Measurements from ENCODE around the gene RAB10. TPM values are rescaled to one million over a fixed set of nuclear protein-coding genes. Genes with fewer than 3 reads are reported as not detected.

RAB10 gene
- 100 to 1,000 TPM in 4 of 6 donors, 10 to 100 TPM in 2; 81.7 to 139 (median 106) TPM for total RNA-seq

- no peaks in the 10 kb centered on the region for H3K27me3 ChIP-seq
- H3K27ac ChIP-seq: peak within 1 kb of the TSS; percentile 92 to 98 (median 97)
- H3K9me3 ChIP-seq: no peaks in the 10 kb centered on the region
- H3K36me3 ChIP-seq: no peaks in the 10 kb centered on the region
- peaks cover 22 to 47% (median 30%) of the 10 kb centered on the region in 4 donors for H3K4me1 ChIP-seq
- DNase-seq (peak; percentile 99 to 100), ATAC-seq (ENCODE audit: low FRiP score in 2 of 2) (peak; percentile 97 to 99)
- 0% methylated on average over 17 to 31 of the region's 94 CpGs for WGBS, 2 donors
- H3K4me3 ChIP-seq: peak within 1 kb of the TSS; percentile 74 to 90 (median 88)
- TF ChIP-seq POLR2A (IDR thresholded peaks at IDR 0.05) (peak in 3 of 4 donors; percentile 94 to 99 (median 95)), CTCF (IDR thresholded peaks at IDR 0.05) (peak in 4 of 6 experiments; percentile 7 to 63 (median 40)), POLR2AphosphoS5 (IDR thresholded peaks at IDR 0.05) (peak; percentile 96 to 99), EP300 (IDR thresholded peaks at IDR 0.05) (peak in 1 of 4 donors; percentile 71)
Observed at GRCh38 chr2:26033818-26034636, at the start of gene RAB10. RAB10 (plus strand) TSS chr2:26034084; CDS start chr2:26034609, 525 bp downstream.

GRCh38 chr2:25988134-25988533 lies 45.8 kb upstream of the RAB10 start:
- Histone ChIP-seq H3K4me1 (peaks cover 4 to 16% (median 5%) of the 10 kb centered on the region in 4 donors), H3K36me3 (no peaks in the 10 kb centered on the region), H3K4me3 (no peak overlapping the region), H3K9me3 (no peaks in the 10 kb centered on the region), H3K27me3 (no peaks in the 10 kb centered on the region), H3K27ac (no peak overlapping the region)
- WGBS, 2 donors: 93 to 96% methylated on average over 9 of the region's 9 CpGs
- TF ChIP-seq POLR2AphosphoS5 (IDR thresholded peaks at IDR 0.05) (no peak), POLR2A (IDR thresholded peaks at IDR 0.05) (no peak), EP300 (IDR thresholded peaks at IDR 0.05) (no peak), CTCF (IDR thresholded peaks at IDR 0.05) (no peak)
- ATAC-seq (ENCODE audit: low FRiP score in 2 of 2) (no peak), DNase-seq (no peak)

DNA sequence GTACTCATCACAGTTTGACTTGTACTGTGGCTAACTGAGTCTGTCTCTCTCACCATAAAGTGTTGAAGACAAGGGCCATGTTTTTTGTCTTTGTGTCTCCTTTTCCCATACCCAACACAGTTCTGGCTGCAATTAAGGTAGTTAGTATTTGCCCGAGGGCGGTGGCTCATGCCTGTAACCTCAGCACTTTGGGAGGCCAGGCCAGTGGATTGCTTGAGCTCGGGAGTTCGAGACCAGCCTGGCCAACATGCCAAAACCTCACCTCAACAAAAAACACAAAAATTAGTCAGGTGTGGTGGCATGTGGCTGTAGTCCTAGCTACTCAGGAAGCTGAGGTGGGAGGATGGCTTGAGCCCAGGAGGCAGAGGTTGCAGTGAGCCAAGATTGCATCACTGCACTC lies 44.7 kb upstream of the RAB10 start:
- H3K36me3 ChIP-seq: no peaks in the 10 kb centered on the region
- H3K4me1 ChIP-seq: peaks cover 4 to 16% (median 5%) of the 10 kb centered on the region in 4 donors
- H3K9me3 ChIP-seq: no peaks in the 10 kb centered on the region
- no peaks in the 10 kb centered on the region for H3K27me3 ChIP-seq
- TF ChIP-seq POLR2AphosphoS5 (IDR thresholded peaks at IDR 0.05) (no peak), POLR2A (IDR thresholded peaks at IDR 0.05) (no peak), CTCF (IDR thresholded peaks at IDR 0.05) (no peak), EP300 (IDR thresholded peaks at IDR 0.05) (no peak)
- H3K27ac ChIP-seq: no peak overlapping the region
- DNase-seq (no peak), ATAC-seq (ENCODE audit: low FRiP score in 2 of 2) (no peak)
- 83 to 91% methylated on average over 2 to 4 of the region's 4 CpGs for WGBS, 2 donors
- no peak overlapping the region for H3K4me3 ChIP-seq

DNA sequence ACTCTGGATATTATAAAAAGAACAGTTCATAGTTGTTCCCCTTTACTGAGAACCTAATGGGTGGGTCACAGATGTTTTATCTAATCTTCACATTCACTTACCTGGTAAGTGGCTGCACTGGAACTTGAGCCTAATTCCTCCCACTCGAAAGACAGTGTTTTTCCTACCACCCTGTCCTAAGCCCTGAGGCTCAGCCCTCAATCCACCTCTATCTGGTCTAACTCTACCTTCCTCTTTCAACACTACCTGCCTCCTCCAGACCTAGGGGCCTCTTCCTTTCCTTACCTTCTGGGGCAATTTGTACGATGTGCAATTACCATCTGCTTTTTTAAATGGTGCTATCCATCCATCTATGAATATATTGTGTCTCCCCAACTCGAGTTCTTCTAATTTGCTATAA lies 41.9 kb upstream of the RAB10 start:
- H3K27ac ChIP-seq: peak overlapping the region in 1 of 4 donors; percentile 53
- DNase-seq (no peak), ATAC-seq (ENCODE audit: low FRiP score in 2 of 2) (peak; percentile 14 to 44)
- peaks cover 4 to 16% (median 5%) of the 10 kb centered on the region in 4 donors for H3K4me1 ChIP-seq
- no peaks in the 10 kb centered on the region for H3K36me3 ChIP-seq
- 62 to 64% methylated on average over 3 of the region's 3 CpGs for WGBS, 2 donors
- no peak for TF ChIP-seq CTCF (IDR thresholded peaks at IDR 0.05)
- no peak for TF ChIP-seq EP300 (IDR thresholded peaks at IDR 0.05)
- no peak for TF ChIP-seq POLR2AphosphoS5 (IDR thresholded peaks at IDR 0.05)
- TF ChIP-seq POLR2A (IDR thresholded peaks at IDR 0.05): no peak
- no peaks in the 10 kb centered on the region for H3K27me3 ChIP-seq
- no peak overlapping the region for H3K4me3 ChIP-seq
- no peaks in the 10 kb centered on the region for H3K9me3 ChIP-seq

Data from upper lobe of left lung (tissue), 6 donors.